ENCODE measurements around the gene CARNS1. TPM values are rescaled to one million over a fixed set of nuclear protein-coding genes. Genes with fewer than 3 reads are reported as not detected.

CARNS1 gene
- total and polyA plus RNA-seq, 2 of the 8 experiments (the other 6 are each of a cell fraction or from before 2014, with no cell fraction given) = 0.82 to 1.1 TPM

- TF ChIP-seq, protein P1, sequence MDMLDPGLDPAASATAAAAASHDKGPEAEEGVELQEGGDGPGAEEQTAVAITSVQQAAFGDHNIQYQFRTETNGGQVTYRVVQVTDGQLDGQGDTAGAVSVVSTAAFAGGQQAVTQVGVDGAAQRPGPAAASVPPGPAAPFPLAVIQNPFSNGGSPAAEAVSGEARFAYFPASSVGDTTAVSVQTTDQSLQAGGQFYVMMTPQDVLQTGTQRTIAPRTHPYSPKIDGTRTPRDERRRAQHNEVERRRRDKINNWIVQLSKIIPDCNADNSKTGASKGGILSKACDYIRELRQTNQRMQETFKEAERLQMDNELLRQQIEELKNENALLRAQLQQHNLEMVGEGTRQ (IDR thresholded peaks at IDR 0.05; ENCODE audit: low read length) = no peak
- TF ChIP-seq, protein P2, sequence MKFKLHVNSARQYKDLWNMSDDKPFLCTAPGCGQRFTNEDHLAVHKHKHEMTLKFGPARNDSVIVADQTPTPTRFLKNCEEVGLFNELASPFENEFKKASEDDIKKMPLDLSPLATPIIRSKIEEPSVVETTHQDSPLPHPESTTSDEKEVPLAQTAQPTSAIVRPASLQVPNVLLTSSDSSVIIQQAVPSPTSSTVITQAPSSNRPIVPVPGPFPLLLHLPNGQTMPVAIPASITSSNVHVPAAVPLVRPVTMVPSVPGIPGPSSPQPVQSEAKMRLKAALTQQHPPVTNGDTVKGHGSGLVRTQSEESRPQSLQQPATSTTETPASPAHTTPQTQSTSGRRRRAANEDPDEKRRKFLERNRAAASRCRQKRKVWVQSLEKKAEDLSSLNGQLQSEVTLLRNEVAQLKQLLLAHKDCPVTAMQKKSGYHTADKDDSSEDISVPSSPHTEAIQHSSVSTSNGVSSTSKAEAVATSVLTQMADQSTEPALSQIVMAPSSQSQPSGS (IDR thresholded peaks at IDR 0.05; ENCODE audit: low read length) = no peak
- TF ChIP-seq MAFK (IDR thresholded peaks at IDR 0.05; ENCODE audit: low read depth, low read length) (no peak), CHD2 (IDR thresholded peaks at IDR 0.05; ENCODE audit: low read length) (no peak), TAF1 (IDR thresholded peaks at IDR 0.05; ENCODE audit: low read depth, low read length) (no peak)
- TF ChIP-seq, protein P3, sequence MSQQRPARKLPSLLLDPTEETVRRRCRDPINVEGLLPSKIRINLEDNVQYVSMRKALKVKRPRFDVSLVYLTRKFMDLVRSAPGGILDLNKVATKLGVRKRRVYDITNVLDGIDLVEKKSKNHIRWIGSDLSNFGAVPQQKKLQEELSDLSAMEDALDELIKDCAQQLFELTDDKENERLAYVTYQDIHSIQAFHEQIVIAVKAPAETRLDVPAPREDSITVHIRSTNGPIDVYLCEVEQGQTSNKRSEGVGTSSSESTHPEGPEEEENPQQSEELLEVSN (IDR thresholded peaks at IDR 0.05) = no peak
Measured at GRCh38 chr11:67395555-67396258, 19.8 kb upstream of the CARNS1 start (continued).
